Posterior vena cava (tissue), 2 donors: ENCODE measurements around the gene APOB. TPM values are rescaled to one million over a fixed set of nuclear protein-coding genes. Genes with fewer than 3 reads are reported as not detected.

Source experiments
- DNase-seq: peaks from one replicate; pipeline ENCODE4 v3.0.0-alpha.2; 2020; ENCODE audit warnings: low spot score
- intact Hi-C, 2 donors: fragments of 100-400 bp; cut with DNase I; formaldehyde crosslinking; loops; one replicate each; pipeline versions ENCODE4 v1.14.1 to v1.14.2; 2022 to 2023
- total RNA-seq, 2 donors: library from RNA; stranded (reverse); fragmentation: NEBNext Ultra II Directional; extraction: Animal tissue kit (Norgen Biotek cat#: 25700); gene quantifications; one replicate each; pipeline ENCODE4 v1.2.1, GENCODE V29; 2021
- donor health status: DM: yes; HTN: yes; CAD: no.
- donor health status: DM: yes; HTN: yes; CAD: no.

APOB gene
- total RNA-seq, 2 donors from 2014 or later = 1.6 to 1.9 TPM

- intact Hi-C loops = loop anchor here (5.0 kb wide), 3 partner anchors 180 to 300 kb away; partner anchors contain the start of gene GDF7 (in 1 of the 2)
- no peak for DNase-seq
These were observed 82.0 kb downstream of the APOB start for GRCh38 chr2:20961858-20962257.

GRCh38 chr2:20960003-20960402 is 83.9 kb downstream of the APOB start:
- intact Hi-C loops = loop anchor here (5.0 kb wide), 3 partner anchors 178 to 298 kb away; partner anchors contain the start of gene GDF7 (in 1 of the 2)

GRCh38 chr2:20959252-20959651 is 84.6 kb downstream of the APOB start:
- DNase-seq = no peak
- intact Hi-C loops = no loop called here

More at GRCh38 chr2:20960003-20960402, 83.9 kb downstream of the APOB start:
- DNase-seq = no peak

- intact Hi-C loops = no loop called here
- no peak for DNase-seq
These were observed 85.9 kb downstream of the APOB start for GRCh38 chr2:20957788-20958525.

- DNase-seq = no peak
- intact Hi-C loops = no loop called here
These were observed 88.4 kb downstream of the APOB start for GRCh38 chr2:20955277-20956026.

- intact Hi-C loops = no loop called here
- no peak for DNase-seq
These were observed 90.6 kb downstream of the APOB start for GRCh38 chr2:20953146-20953824.

Other genes starting within 250 kb of the APOB start
- 10 to 100 TPM; 13.6 to 16.9 TPM for gene LDAH, start 221.0 kb downstream of the APOB start, total RNA-seq
- under 1 TPM in 1 of 2 donors, not detected in 1; 0.05 TPM for gene TDRD15, start 79.9 kb upstream of the APOB start, total RNA-seq